H1 (cell line): ENCODE data around the gene PRKACA. TPM values are rescaled to one million over a fixed set of nuclear protein-coding genes. Genes with fewer than 3 reads are reported as not detected.
A peak's percentile ranks its signal among the peaks of the same experiment; 100 is the strongest.

ENCODE experiments used
- CTCF ChIA-PET: fragments of 300-600 bp; sonication (Branson Sonifier 250); formaldehyde crosslinking; loops from one replicate; lab custom pipeline; 2021; ENCODE audit not compliant: partially characterized antibody; lab: Charles Lee
- POLR2A ChIA-PET: fragments of 300-600 bp; sonication (Branson Sonifier 250); formaldehyde crosslinking; loops from one replicate; lab custom pipeline; 2021; ENCODE audit warnings: inconsistent platforms; ENCODE audit not compliant: partially characterized antibody; lab: Charles Lee
- DNase-seq, 2 experiments: peaks; one replicate each; pipeline versions ENCODE4 v3.0.0 to v3.0.0-alpha.2; 2010 to 2022; ENCODE audit warnings: low spot score in 2 of 2, low read depth in 1 of 2, mixed read lengths in 1 of 2
- FAIRE-seq: peaks from 2 replicates; lab custom pipeline; 2011; peaks lifted over from hg19 to GRCh38; lab: Jason Lieb, UNC
- H2AFZ ChIP-seq: 2 replicates; pipeline ENCODE4 v1.8.1; 2012; ENCODE audit warnings: low read length, inconsistent platforms
- H2AK5ac ChIP-seq: 2 replicates; pipeline ENCODE4 v1.6.1; 2013; ENCODE audit warnings: low read depth, low read length
- H2BK120ac ChIP-seq: replicated peaks from 2 replicates; pipeline ENCODE3; 2013; ENCODE audit warnings: low read depth, low read length, inconsistent platforms
- H2BK12ac ChIP-seq: 2 replicates; pipeline ENCODE4 v1.6.1; 2013; ENCODE audit warnings: low read depth, low read length
- H2BK15ac ChIP-seq: 2 replicates; pipeline ENCODE4 v1.6.1; 2013; ENCODE audit warnings: low read length
- H2BK20ac ChIP-seq: 2 replicates; pipeline ENCODE4 v1.6.1; 2013; ENCODE audit warnings: low read length
- H2BK5ac ChIP-seq: 2 replicates; pipeline ENCODE4 v1.6.1; 2013; ENCODE audit warnings: low read depth, low read length
- H3K14ac ChIP-seq: 2 replicates; pipeline ENCODE4 v1.6.1; 2013; ENCODE audit warnings: inconsistent platforms; ENCODE audit not compliant: insufficient read length
- H3K18ac ChIP-seq: 2 replicates; pipeline ENCODE4 v1.6.1; 2013; ENCODE audit warnings: low read length; ENCODE audit errors: extremely low read depth
- H3K23ac ChIP-seq: 2 replicates; pipeline ENCODE4 v1.6.1; 2013; ENCODE audit warnings: inconsistent platforms; ENCODE audit not compliant: insufficient read length
- H3K23me2 ChIP-seq: 2 replicates; pipeline ENCODE4 v1.6.1; 2013; ENCODE audit warnings: low read depth, low read length
- H3K27ac ChIP-seq: 2 replicates; pipeline ENCODE4 v1.6.1; 2011; ENCODE audit warnings: low read depth, low read length, inconsistent platforms
- H3K27me3 ChIP-seq, 4 experiments: replicated peaks in 1 of 4; 1 replicate in 1 of 4; 2 replicates in 3 of 4; pipeline versions ENCODE4 v1.6.1 to v1.8.1; 2011 to 2013; ENCODE audit warnings: low read length in 3 of 4, mild to moderate bottlenecking in 3 of 4, inconsistent platforms in 2 of 4, mixed read lengths in 2 of 4, moderate library complexity in 1 of 4; ENCODE audit not compliant: control insufficient read depth in 3 of 4, insufficient read depth in 3 of 4; ENCODE audit errors: extremely low read depth in 1 of 4
- H3K36me3 ChIP-seq, 4 experiments: 2 replicates each; pipeline versions ENCODE4 v1.6.1 to v1.8.1; 2011 to 2013; ENCODE audit warnings: mild to moderate bottlenecking in 4 of 4, low read length in 3 of 4, moderate library complexity in 2 of 4, control low read depth in 1 of 4, inconsistent platforms in 1 of 4; ENCODE audit not compliant: insufficient read depth in 4 of 4, control insufficient read depth in 2 of 4
- H3K4ac ChIP-seq: replicated peaks from 2 replicates; pipeline ENCODE3; 2013; ENCODE audit warnings: low read length, low read depth, mixed read lengths, inconsistent platforms; ENCODE audit not compliant: insufficient read length
- H3K4me1 ChIP-seq, 4 experiments: replicated peaks in 1 of 4; 1 replicate in 1 of 4; 2 replicates in 3 of 4; pipeline versions ENCODE4 v1.6.1 to v1.8.1; 2011 to 2013; ENCODE audit warnings: low read length in 3 of 4, inconsistent platforms in 2 of 4, mixed read lengths in 1 of 4; ENCODE audit not compliant: insufficient read depth in 4 of 4, control insufficient read depth in 3 of 4
- H3K4me2 ChIP-seq, 2 experiments: 2 replicates each; pipeline versions ENCODE4 v1.6.1 to v1.8.1; 2011 to 2013; ENCODE audit warnings: low read depth in 2 of 2, low read length in 2 of 2, control low read depth in 1 of 2, inconsistent platforms in 1 of 2, mild to moderate bottlenecking in 1 of 2; ENCODE audit not compliant: insufficient read depth in 1 of 2
- H3K4me3 ChIP-seq, 4 experiments: fragments of 200-600, 300-600 bp in 1 of 4; sonication (generic), shearing (Covaris generic), sonication (Bioruptor Twin) in 1 of 4; 2 replicates each; pipeline versions ENCODE4 v1.5.1 to v1.8.1; 2011 to 2016; ENCODE audit warnings: low read length in 4 of 4, low read depth in 3 of 4, control low read depth in 2 of 4, inconsistent platforms in 2 of 4, mild to moderate bottlenecking in 2 of 4, mixed read lengths in 1 of 4, moderate library complexity in 1 of 4; ENCODE audit not compliant: insufficient read depth in 2 of 4; ENCODE audit errors: extremely low read depth in 1 of 4
- H3K56ac ChIP-seq: replicated peaks from 2 replicates; pipeline ENCODE3; 2013; ENCODE audit warnings: low read depth, mild to moderate bottlenecking, mixed read lengths, low read length, inconsistent platforms; ENCODE audit not compliant: insufficient read length
- H3K79me1 ChIP-seq: 2 replicates; pipeline ENCODE4 v1.6.1; 2013; ENCODE audit warnings: low read depth, low read length, control low read depth
- H3K79me2 ChIP-seq, 2 experiments: 2 replicates each; pipeline versions ENCODE4 v1.6.1 to v1.8.1; 2012 to 2013; ENCODE audit warnings: low read length in 2 of 2, mild to moderate bottlenecking in 2 of 2, inconsistent platforms in 1 of 2; ENCODE audit not compliant: insufficient read depth in 2 of 2, control insufficient read depth in 1 of 2
- H3K9ac ChIP-seq, 4 experiments: replicated peaks in 1 of 4; 1 replicate in 1 of 4; 2 replicates in 3 of 4; pipeline versions ENCODE4 v1.6.1 to v1.8.1; 2011 to 2013; ENCODE audit warnings: low read depth in 3 of 4, low read length in 3 of 4, control low read depth in 2 of 4, mild to moderate bottlenecking in 2 of 4, moderate library complexity in 2 of 4, inconsistent platforms in 1 of 4; ENCODE audit errors: extremely low read depth in 1 of 4
- H3K9me3 ChIP-seq, 2 experiments: 2 replicates each; pipeline versions ENCODE4 v1.6.1 to v1.8.1; 2012 to 2013; ENCODE audit warnings: mild to moderate bottlenecking in 2 of 2, moderate library complexity in 2 of 2, control low read depth in 1 of 2, inconsistent platforms in 1 of 2, low read depth in 1 of 2, low read length in 1 of 2, mixed read lengths in 1 of 2; ENCODE audit not compliant: insufficient read depth in 2 of 2
- H4K20me1 ChIP-seq, 2 experiments: replicated peaks in 1 of 2; 2 replicates each; pipeline versions ENCODE3 to v1.8.1; 2011 to 2013; ENCODE audit warnings: inconsistent platforms in 2 of 2, low read length in 2 of 2, mild to moderate bottlenecking in 1 of 2; ENCODE audit not compliant: insufficient read depth in 2 of 2, control insufficient read depth in 1 of 2
- H4K5ac ChIP-seq: 2 replicates; pipeline ENCODE4 v1.6.1; 2013; ENCODE audit warnings: low read length, low read depth, mixed read lengths, inconsistent platforms; ENCODE audit not compliant: insufficient read length
- H4K8ac ChIP-seq: 2 replicates; pipeline ENCODE4 v1.8.0; 2013; ENCODE audit warnings: mild to moderate bottlenecking, moderate library complexity, low read length, inconsistent platforms; ENCODE audit not compliant: insufficient read depth; ENCODE audit errors: extremely low read depth
- H4K91ac ChIP-seq: replicated peaks from 2 replicates; pipeline ENCODE3; 2013; ENCODE audit warnings: low read length, mixed read lengths, inconsistent platforms; ENCODE audit not compliant: insufficient read length
- BACH1 ChIP-seq: IDR thresholded peaks from 2 replicates; pipeline ENCODE4 v1.6.1; 2012; ENCODE audit warnings: low read length, improper control_type of control experiment
- CHD1 ChIP-seq: IDR thresholded peaks from 2 replicates; pipeline ENCODE4 v1.6.1; 2012; ENCODE audit warnings: low read depth, low read length, improper control_type of control experiment
- CREB1 ChIP-seq: IDR thresholded peaks from 2 replicates; pipeline ENCODE4 v1.6.1; 2012; ENCODE audit warnings: inconsistent platforms
- FOSL1 ChIP-seq: IDR thresholded peaks from 2 replicates; pipeline ENCODE4 v1.6.1; 2011; ENCODE audit warnings: mild to moderate bottlenecking, low read depth, low read length, moderate library complexity; ENCODE audit not compliant: insufficient read depth
- HDAC6 ChIP-seq: IDR thresholded peaks from one replicate; pipeline ENCODE4 v1.7.1; 2012; ENCODE audit warnings: low read depth, mild to moderate bottlenecking, inconsistent platforms, low read length, moderate library complexity
- JUN ChIP-seq: IDR thresholded peaks from 2 replicates; pipeline ENCODE4 v1.6.1; 2011; ENCODE audit warnings: low read depth, mild to moderate bottlenecking, improper control_type of control experiment, low read length
- RNF2 ChIP-seq: fragments of 200-900, 300-1000 bp; sonication (generic); IDR thresholded peaks from 2 replicates; pipeline ENCODE4 v1.7.1; 2016; ENCODE audit warnings: borderline replicate concordance, low read depth, mild to moderate bottlenecking, antibody characterized with exemption, low read length; ENCODE audit not compliant: poor library complexity, severe bottlenecking; ENCODE audit errors: missing control alignments
- WGBS, 2 experiments: shearing (Covaris generic) in 1 of 2; methylation state at CpG; one replicate each; pipeline versions ENCODE4 v1.1.6 to v1.1.7; 2013 to 2015; ENCODE audit warnings: low lambda C conversion rate in 2 of 2, mixed read lengths in 2 of 2, inconsistent platforms in 1 of 2, low coverage in 1 of 2, missing lambda C conversion rate in 1 of 2; ENCODE audit not compliant: insufficient replicate concordance in 2 of 2, insufficient coverage in 1 of 2, insufficient read length in 1 of 2; ENCODE audit errors: extremely low coverage in 1 of 2, missing lambda C conversion rate in 1 of 2; 5-methylcytosine and 5-hydroxymethylcytosine counted together
- polyA plus RNA-seq, 7 experiments: library from polyadenylated mRNA; depleted of rRNA in 3 of 7; stranded (reverse) in 5 of 7; unstranded in 2 of 7; fragments of >200 nt in 5 of 7; fragments of 200-250 nt in 2 of 7; gene quantifications; 1 replicate in 5 of 7; 2 replicates in 1 of 7; 4 replicates in 1 of 7; pipeline versions ENCODE4 v1.2.1 to v1.2.3, GENCODE V29; 2011 to 2013; ENCODE audit warnings: missing spikeins in 2 of 7, mixed read lengths in 2 of 7
- total RNA-seq: library from RNA; stranded (reverse); fragmentation: NEBNext Ultra II Directional; extraction: Animal tissue kit (Norgen Biotek cat#: 25700); gene quantifications from 2 replicates; pipeline ENCODE4 v1.2.1, GENCODE V29; 2021

PRKACA gene
- total and polyA plus RNA-seq, 2 of the 8 experiments (the other 6 are each of a cell fraction or from before 2014, with no cell fraction given) = 14.2 to 48.2 TPM

- Histone ChIP-seq H3K4me3 (no peak overlapping the region), H3K23me2 (peaks cover 8% of the 10 kb centered on the region), H2BK12ac (peak overlapping the region; percentile 75; the same call in 1 of the 2 replicates), H3K4me2 (no peak overlapping the region), H2AK5ac (peak overlapping the region; percentile 58; the same call in 1 of the 2 replicates), H4K91ac (no peak overlapping the region), H3K27me3 (no peaks in the 10 kb centered on the region; a peak in 2 of 7 replicates), H3K56ac (no peak overlapping the region), H2AFZ (no peak overlapping the region), H3K18ac (no peak overlapping the region), H4K8ac (no peak overlapping the region; the same call in 1 of the 2 replicates), H3K4ac (no peak overlapping the region), H3K79me1 (peaks cover 4% of the 10 kb centered on the region), H3K79me2 (0 out of 4 replicates have a peak, but pooled peaks cover 0 to 3% of the 10 kb centered on the region in 2 experiments), H3K23ac (no peak overlapping the region), H2BK15ac (no peak overlapping the region), H4K5ac (no peak overlapping the region), H3K14ac (no peak overlapping the region), H3K9me3 (no peaks in the 10 kb centered on the region), H3K9ac (no peak overlapping the region), H3K36me3 (no peaks in the 10 kb centered on the region), H3K27ac (no peak overlapping the region), H2BK120ac (no peak overlapping the region), H2BK5ac (peak overlapping the region; percentile 60; the same call in 1 of the 2 replicates), H3K4me1 (peaks cover 11 to 34% (median 21%) of the 10 kb centered on the region in 4 experiments), H4K20me1 (peaks cover 7 to 12% of the 10 kb centered on the region in 2 experiments), H2BK20ac (no peak overlapping the region)
- ChIA-PET CTCF (interaction anchor here (0.6 to 11.3 kb wide), 29 partner anchors 10 to 366 kb away, joined by 3 to 105 read pairs (median 5); partner anchors contain the start of genes ASF1B, C19orf67 and MISP3), POLR2A (interaction anchor here (1.0 to 4.2 kb wide), 7 partner anchors 14 to 152 kb away, joined by 3 to 24 read pairs (median 4); partner anchors contain the start of genes ASF1B and MISP3)
- WGBS, 2 experiments = 93% methylated on average over 13 of the region's 18 CpGs; no CpG with 5 or more reads in 1 of the 2 experiments
- FAIRE-seq (no peak), DNase-seq (peak in 1 of 2 experiments; percentile 80)
- TF ChIP-seq CREB1 (no peak), BACH1 (no peak), JUN (no peak), FOSL1 (0 out of 2 replicates have a peak, but pooled peaks have one; percentile 72), RNF2 (no peak), CHD1 (no peak), HDAC6 (no peak)
Observed at GRCh38 chr19:14113762-14114414, 3.7 kb downstream of the PRKACA start.
